RCC 7860 (cell line): ENCODE data around the gene COQ8B.
"Not testable (repeated sequence)": the region's sequence is repeated elsewhere in the genome, so short reads cannot be mapped to it uniquely, and the experiment has no call there.

ENCODE experiments used
- DNase-seq: peaks from one replicate; pipeline ENCODE4 v3.0.0-alpha.2; 2015; ENCODE audit warnings: low spot score
- FAIRE-seq: peaks from 2 replicates; lab custom pipeline; 2012; peaks lifted over from hg19 to GRCh38; lab: Jason Lieb, UNC

The COQ8B gene

GRCh38 chr19:40742886-40743285, 26.2 kb upstream of the COQ8B start:
- FAIRE-seq (no peak), DNase-seq (no peak)

- FAIRE-seq (no peak), DNase-seq (no peak)
Measured at GRCh38 chr19:40742477-40742876, 25.8 kb upstream of the COQ8B start.

GRCh38 chr19:40741527-40742390, 25.1 kb upstream of the COQ8B start:
- DNase-seq: no peak
- no peak for FAIRE-seq

- DNase-seq: no peak
- FAIRE-seq: no peak
Measured at GRCh38 chr19:40740747-40741146, 24.1 kb upstream of the COQ8B start.

- DNase-seq: no peak
- no peak for FAIRE-seq
Measured at GRCh38 chr19:40739871-40740703, 23.4 kb upstream of the COQ8B start.

GRCh38 chr19:40739030-40739839, 22.5 kb upstream of the COQ8B start:
- DNase-seq: no peak
- FAIRE-seq: no peak

GRCh38 chr19:40737102-40737644, 20.5 kb upstream of the COQ8B start:
- FAIRE-seq (no peak), DNase-seq (no peak)

GRCh38 chr19:40736661-40737060, 20.0 kb upstream of the COQ8B start:
- no peak for FAIRE-seq

GRCh38 chr19:40735013-40735771, 18.5 kb upstream of the COQ8B start:
- DNase-seq (no peak), FAIRE-seq (no peak)

More at GRCh38 chr19:40736661-40737060, 20.0 kb upstream of the COQ8B start:
- no peak for DNase-seq

GRCh38 chr19:40733149-40733548, 16.5 kb upstream of the COQ8B start:
- FAIRE-seq: no peak
- no peak for DNase-seq

- FAIRE-seq, DNase-seq: not testable (repeated sequence)
Measured at GRCh38 chr19:40732304-40732703, 15.6 kb upstream of the COQ8B start.

- DNase-seq, FAIRE-seq: not testable (repeated sequence)
Measured at GRCh38 chr19:40730065-40730464, 13.4 kb upstream of the COQ8B start.

- DNase-seq: no peak
- FAIRE-seq: no peak
Measured at GRCh38 chr19:40726279-40726678, 9.6 kb upstream of the COQ8B start.

- DNase-seq (no peak), FAIRE-seq (no peak)
Measured at GRCh38 chr19:40724855-40725254, 8.2 kb upstream of the COQ8B start.

- FAIRE-seq: no peak
- DNase-seq: no peak
Measured at GRCh38 chr19:40724315-40724714, 7.6 kb upstream of the COQ8B start.

- FAIRE-seq (no peak), DNase-seq (no peak)
Measured at GRCh38 chr19:40723661-40724254, 7.1 kb upstream of the COQ8B start.

- no peak for FAIRE-seq
- DNase-seq: no peak
Measured at GRCh38 chr19:40721936-40722661, 5.4 kb upstream of the COQ8B start.

- FAIRE-seq: no peak
- DNase-seq: no peak
Measured at GRCh38 chr19:40721140-40721486, 4.4 kb upstream of the COQ8B start.

- DNase-seq (no peak), FAIRE-seq (no peak)
Measured at GRCh38 chr19:40719414-40719894, 2.8 kb upstream of the COQ8B start.
